SK-N-SH (cell line): ENCODE measurements around the gene CFAP70. TPM values are rescaled to one million over a fixed set of nuclear protein-coding genes. Genes with fewer than 3 reads are reported as not detected.

ENCODE experiments used
- CTCF ChIA-PET: fragments of 300-600, 350-600 bp; formaldehyde crosslinking; extraction: SDS; loops from one replicate; lab custom pipeline; 2021; lab: Yijun Ruan, JAX
- POLR2A ChIA-PET: fragments of 350-600 bp; sonication (Branson Sonifier 250); formaldehyde crosslinking; extraction: SDS; loops from one replicate; lab custom pipeline; 2020; ENCODE audit warnings: antibody characterized with exemption, inconsistent platforms; lab: Yijun Ruan, JAX
- DNase-seq: peaks from one replicate; pipeline ENCODE4 v3.0.0; 2012
- H2AFZ ChIP-seq: fragments of 200-600 bp; sonication (generic); 2 replicates; pipeline ENCODE4 v1.8.1; 2016; ENCODE audit warnings: antibody characterized with exemption, mild to moderate bottlenecking, low read depth
- H3F3A ChIP-seq: fragments of 200-600 bp; sonication (generic); replicated peaks from 2 replicates; pipeline ENCODE3; 2016; ENCODE audit warnings: antibody characterized with exemption, mild to moderate bottlenecking; ENCODE audit not compliant: insufficient read depth
- H3K27ac ChIP-seq, 2 experiments: fragments of 200-500 bp in 1 of 2; fragments of 200-600 bp in 1 of 2; sonication (Bioruptor generic) in 1 of 2; sonication (generic), shearing (Covaris generic) in 1 of 2; 2 replicates each; pipeline versions ENCODE4 v1.5.1 to v1.6.1; 2014 to 2016; ENCODE audit warnings: low read depth in 2 of 2, inconsistent platforms in 1 of 2, low read length in 1 of 2, mild to moderate bottlenecking in 1 of 2, mixed read lengths in 1 of 2
- H3K27me3 ChIP-seq: fragments of 200-600 bp; sonication (generic), shearing (Covaris generic); 2 replicates; pipeline ENCODE4 v1.6.1; 2016; ENCODE audit warnings: mixed run types; ENCODE audit not compliant: insufficient read depth
- H3K36me3 ChIP-seq, 2 experiments: fragments of 200-500 bp in 1 of 2; fragments of 200-600 bp in 1 of 2; sonication (Bioruptor generic) in 1 of 2; sonication (generic) in 1 of 2; replicated peaks in 1 of 2; 2 replicates each; pipeline versions ENCODE3 to v1.5.1; 2014 to 2016; ENCODE audit warnings: low read length in 1 of 2, mild to moderate bottlenecking in 1 of 2; ENCODE audit not compliant: insufficient read depth in 2 of 2, control insufficient read depth in 1 of 2
- H3K4me1 ChIP-seq, 2 experiments: fragments of 200-500 bp in 1 of 2; fragments of 200-600 bp in 1 of 2; sonication (Bioruptor generic) in 1 of 2; sonication (generic), shearing (Covaris generic) in 1 of 2; 2 replicates each; pipeline versions ENCODE4 v1.5.1 to v1.6.1; 2014 to 2016; ENCODE audit warnings: low read depth in 1 of 2, low read length in 1 of 2, mixed run types in 1 of 2; ENCODE audit not compliant: insufficient read depth in 2 of 2, control insufficient read depth in 1 of 2
- H3K4me2 ChIP-seq: fragments of 200-600 bp; sonication (generic), shearing (Covaris generic); 2 replicates; pipeline ENCODE4 v1.6.1; 2017; ENCODE audit warnings: mixed run types
- H3K4me3 ChIP-seq, 2 experiments: fragments of 200-500 bp in 1 of 2; fragments of 200-600 bp in 1 of 2; sonication (Bioruptor generic) in 1 of 2; sonication (generic), shearing (Covaris generic) in 1 of 2; 2 replicates each; pipeline versions ENCODE4 v1.5.1 to v1.8.1; 2014 to 2016; ENCODE audit warnings: low read depth in 2 of 2, inconsistent platforms in 1 of 2, low read length in 1 of 2, mild to moderate bottlenecking in 1 of 2, mixed read lengths in 1 of 2, moderate library complexity in 1 of 2
- H3K79me2 ChIP-seq: fragments of 200-600 bp; sonication (generic); 2 replicates; pipeline ENCODE4 v1.8.1; 2017; ENCODE audit warnings: mild to moderate bottlenecking; ENCODE audit not compliant: insufficient read depth
- H3K9ac ChIP-seq: fragments of 200-600 bp; sonication (generic); 2 replicates; pipeline ENCODE4 v1.6.1; 2017; ENCODE audit warnings: mixed run types
- H3K9me2 ChIP-seq: fragments of 200-600 bp; sonication (generic); 2 replicates; pipeline ENCODE4 v1.6.1; 2017; ENCODE audit warnings: mixed run types
- H3K9me3 ChIP-seq: fragments of 200-600 bp; sonication (generic); 2 replicates; pipeline ENCODE4 v1.6.1; 2017; ENCODE audit warnings: mixed run types, mild to moderate bottlenecking, moderate library complexity
- H4K20me1 ChIP-seq: fragments of 200-600 bp; sonication (generic); 2 replicates; pipeline ENCODE4 v1.6.1; 2017; ENCODE audit warnings: mild to moderate bottlenecking, mixed run types; ENCODE audit not compliant: insufficient read depth
- CTCF ChIP-seq: fragments of 200-600 bp; sonication (generic); IDR thresholded peaks from 2 replicates; pipeline ENCODE4 v1.6.1; 2017; ENCODE audit warnings: antibody characterized with exemption, mild to moderate bottlenecking, moderate library complexity
- EZH2phosphoT487 ChIP-seq: fragments of 200-600 bp; sonication (generic); IDR thresholded peaks from 2 replicates; pipeline ENCODE4 v1.6.1; 2017; ENCODE audit warnings: low read depth, mixed run types, mild to moderate bottlenecking, antibody characterized with exemption, moderate library complexity, borderline replicate concordance
- JUND ChIP-seq: IDR thresholded peaks from 2 replicates; pipeline ENCODE4 v1.4.0; 2012
- MXI1 ChIP-seq: IDR thresholded peaks from 2 replicates; pipeline ENCODE4 v1.6.1; 2012; ENCODE audit warnings: mild to moderate bottlenecking, low read depth, low read length, improper control_type of control experiment
- NFIC ChIP-seq: IDR thresholded peaks from 2 replicates; pipeline ENCODE4 v1.4.0; 2012; ENCODE audit warnings: borderline replicate concordance
- RCOR1 ChIP-seq: fragments of 150-350 bp; IDR thresholded peaks from 2 replicates; pipeline ENCODE4 v1.6.1; 2017; ENCODE audit warnings: antibody characterized with exemption, low read length
- RXRA ChIP-seq: IDR thresholded peaks from 2 replicates; pipeline ENCODE4 v1.4.0; 2012; ENCODE audit warnings: low read depth, mild to moderate bottlenecking, borderline replicate concordance
- SIN3A ChIP-seq: IDR thresholded peaks from 2 replicates; pipeline ENCODE4 v1.6.1; 2012; ENCODE audit warnings: low read depth, mild to moderate bottlenecking, low read length, moderate library complexity, borderline replicate concordance
- TAF1 ChIP-seq: IDR thresholded peaks from 2 replicates; pipeline ENCODE4 v1.6.1; 2012; ENCODE audit warnings: low read depth, mild to moderate bottlenecking, low read length, moderate library complexity, borderline replicate concordance
- USF1 ChIP-seq: IDR thresholded peaks from 2 replicates; pipeline ENCODE4 v1.4.0; 2012; ENCODE audit warnings: low read depth, borderline replicate concordance
- USF2 ChIP-seq: fragments of 150-350 bp; IDR thresholded peaks from 2 replicates; pipeline ENCODE4 v1.6.1; 2017; ENCODE audit warnings: antibody characterized with exemption, low read length, low read depth, borderline replicate concordance
- YY1 ChIP-seq: IDR thresholded peaks from 2 replicates; pipeline ENCODE4 v1.4.0; 2012; ENCODE audit warnings: low read depth, mild to moderate bottlenecking
- WGBS: methylation state at CpG from one replicate; pipeline ENCODE4 v1.1.6; 2017; ENCODE audit warnings: low lambda C conversion rate; 5-methylcytosine and 5-hydroxymethylcytosine counted together
- polyA plus RNA-seq, 3 experiments: library from polyadenylated mRNA; depleted of rRNA; stranded (reverse); fragments of >200 nt; gene quantifications; 2 replicates each; pipeline ENCODE4 v1.2.3, GENCODE V29; 2012
- TF ChIP-seq, protein P1 (sequence below): IDR thresholded peaks from 2 replicates; pipeline ENCODE4 v1.6.1; 2012; ENCODE audit warnings: mild to moderate bottlenecking, low read depth, low read length, moderate library complexity

The CFAP70 gene
- polyA plus RNA-seq, 1 of the 3 experiments (the other 2 are of a cell fraction) = 0.74 TPM

- H2AFZ ChIP-seq = no peak overlapping the region
- no peaks in the 10 kb centered on the region for H3K9me2 ChIP-seq
- peaks cover 20% of the 10 kb centered on the region for H3F3A ChIP-seq
- no peak overlapping the region for H3K4me3 ChIP-seq
- peaks cover 60 to 84% of the 10 kb centered on the region in 2 experiments for H3K36me3 ChIP-seq
- H3K4me1 ChIP-seq = peaks cover 3 to 9% of the 10 kb centered on the region in 2 experiments; a peak in 3 of 4 replicates
- no peak overlapping the region for H3K4me2 ChIP-seq
- ChIA-PET POLR2A (no interaction called here), CTCF (no interaction called here)
- H3K9ac ChIP-seq = no peak overlapping the region
- DNase-seq = no peak
- WGBS = 92% methylated on average over 2 of the region's 2 CpGs
- TF ChIP-seq EZH2phosphoT487 (no peak), CTCF (no peak), RXRA (no peak), NFIC (no peak), USF1 (no peak), JUND (no peak), YY1 (no peak)
- TF ChIP-seq, protein P1, sequence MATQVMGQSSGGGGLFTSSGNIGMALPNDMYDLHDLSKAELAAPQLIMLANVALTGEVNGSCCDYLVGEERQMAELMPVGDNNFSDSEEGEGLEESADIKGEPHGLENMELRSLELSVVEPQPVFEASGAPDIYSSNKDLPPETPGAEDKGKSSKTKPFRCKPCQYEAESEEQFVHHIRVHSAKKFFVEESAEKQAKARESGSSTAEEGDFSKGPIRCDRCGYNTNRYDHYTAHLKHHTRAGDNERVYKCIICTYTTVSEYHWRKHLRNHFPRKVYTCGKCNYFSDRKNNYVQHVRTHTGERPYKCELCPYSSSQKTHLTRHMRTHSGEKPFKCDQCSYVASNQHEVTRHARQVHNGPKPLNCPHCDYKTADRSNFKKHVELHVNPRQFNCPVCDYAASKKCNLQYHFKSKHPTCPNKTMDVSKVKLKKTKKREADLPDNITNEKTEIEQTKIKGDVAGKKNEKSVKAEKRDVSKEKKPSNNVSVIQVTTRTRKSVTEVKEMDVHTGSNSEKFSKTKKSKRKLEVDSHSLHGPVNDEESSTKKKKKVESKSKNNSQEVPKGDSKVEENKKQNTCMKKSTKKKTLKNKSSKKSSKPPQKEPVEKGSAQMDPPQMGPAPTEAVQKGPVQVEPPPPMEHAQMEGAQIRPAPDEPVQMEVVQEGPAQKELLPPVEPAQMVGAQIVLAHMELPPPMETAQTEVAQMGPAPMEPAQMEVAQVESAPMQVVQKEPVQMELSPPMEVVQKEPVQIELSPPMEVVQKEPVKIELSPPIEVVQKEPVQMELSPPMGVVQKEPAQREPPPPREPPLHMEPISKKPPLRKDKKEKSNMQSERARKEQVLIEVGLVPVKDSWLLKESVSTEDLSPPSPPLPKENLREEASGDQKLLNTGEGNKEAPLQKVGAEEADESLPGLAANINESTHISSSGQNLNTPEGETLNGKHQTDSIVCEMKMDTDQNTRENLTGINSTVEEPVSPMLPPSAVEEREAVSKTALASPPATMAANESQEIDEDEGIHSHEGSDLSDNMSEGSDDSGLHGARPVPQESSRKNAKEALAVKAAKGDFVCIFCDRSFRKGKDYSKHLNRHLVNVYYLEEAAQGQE = no peak
- H4K20me1 ChIP-seq = no peaks in the 10 kb centered on the region
- H3K9me3 ChIP-seq = no peaks in the 10 kb centered on the region
- H3K79me2 ChIP-seq = peaks cover 28% of the 10 kb centered on the region
- H3K27ac ChIP-seq = no peak overlapping the region
- no peaks in the 10 kb centered on the region for H3K27me3 ChIP-seq
Measured at GRCh38 chr10:73239908-73240307, 118.8 kb downstream of the CFAP70 start.

GRCh38 chr10:73238990-73239566, 119.6 kb downstream of the CFAP70 start:
- H3K4me2 ChIP-seq = no peak overlapping the region
- no peak overlapping the region for H3K9ac ChIP-seq
- TF ChIP-seq SIN3A (no peak), TAF1 (no peak), MXI1 (no peak), USF2 (no peak), RXRA (no peak), RCOR1 (no peak)
- H2AFZ ChIP-seq = no peak overlapping the region
- H3K27ac ChIP-seq = no peak overlapping the region
- WGBS = 93% methylated on average over 5 of the region's 5 CpGs
- no peaks in the 10 kb centered on the region for H3K27me3 ChIP-seq
- H3K9me3 ChIP-seq = no peaks in the 10 kb centered on the region
- peaks cover 0 to 3% of the 10 kb centered on the region in 2 experiments; a peak in 1 of 4 replicates for H3K4me1 ChIP-seq
- H3K36me3 ChIP-seq = peaks cover 67 to 84% of the 10 kb centered on the region in 2 experiments
- peaks cover 27% of the 10 kb centered on the region for H3F3A ChIP-seq
- no peak for DNase-seq
- POLR2A ChIA-PET = no interaction called here
- CTCF ChIA-PET = no interaction called here
- H4K20me1 ChIP-seq = no peaks in the 10 kb centered on the region
- no peaks in the 10 kb centered on the region for H3K9me2 ChIP-seq
- peaks cover 20% of the 10 kb centered on the region for H3K79me2 ChIP-seq
- no peak overlapping the region for H3K4me3 ChIP-seq
